DOHH2 (cell line): Measurements from ENCODE around the gene RASA3.

Source experiments
- H3F3A ChIP-seq: fragments of 200-600 bp; sonication (generic), shearing (Covaris generic); 2 replicates; pipeline ENCODE4 v1.6.0; 2016; ENCODE audit warnings: antibody characterized with exemption, mild to moderate bottlenecking; ENCODE audit not compliant: control insufficient read depth, insufficient read depth
- H3K27ac ChIP-seq: fragments of 200-600 bp; sonication (generic); 2 replicates; pipeline ENCODE4 v1.5.1; 2014; ENCODE audit warnings: low read depth, mild to moderate bottlenecking, low read length, moderate library complexity
- H3K27me3 ChIP-seq: fragments of 200-600 bp; sonication (generic); 2 replicates; pipeline ENCODE4 v1.6.1; 2014; ENCODE audit warnings: mild to moderate bottlenecking, low read length, mixed read lengths; ENCODE audit not compliant: control insufficient read depth
- H3K36me3 ChIP-seq: fragments of 200-600 bp; sonication (generic); 2 replicates; pipeline ENCODE4 v1.6.1; 2014; ENCODE audit warnings: mild to moderate bottlenecking, low read length, moderate library complexity, mixed read lengths; ENCODE audit not compliant: control insufficient read depth
- H3K4me1 ChIP-seq: fragments of 200-600 bp; sonication (generic); 2 replicates; pipeline ENCODE4 v1.6.1; 2014; ENCODE audit warnings: mild to moderate bottlenecking, low read length, mixed read lengths; ENCODE audit not compliant: control insufficient read depth
- H3K4me2 ChIP-seq: fragments of 200-600 bp; sonication (generic); 2 replicates; pipeline ENCODE4 v1.6.0; 2014; ENCODE audit warnings: mild to moderate bottlenecking, low read length, moderate library complexity
- H3K4me3 ChIP-seq: fragments of 200-600 bp; sonication (generic); 2 replicates; pipeline ENCODE4 v1.5.1; 2014; ENCODE audit warnings: mild to moderate bottlenecking, low read length, mixed read lengths
- H3K79me2 ChIP-seq: fragments of 200-600 bp; sonication (generic); 2 replicates; pipeline ENCODE4 v1.6.1; 2014; ENCODE audit warnings: mild to moderate bottlenecking, low read length, mixed read lengths; ENCODE audit not compliant: control insufficient read depth
- H3K9me2 ChIP-seq: fragments of 200-600 bp; sonication (generic); replicated peaks from 2 replicates; pipeline ENCODE4 v1.6.1; 2014; ENCODE audit warnings: mild to moderate bottlenecking, low read length, mixed read lengths; ENCODE audit not compliant: control insufficient read depth
- H3K9me3 ChIP-seq: fragments of 200-600 bp; sonication (generic); 2 replicates; pipeline ENCODE4 v1.6.1; 2014; ENCODE audit warnings: antibody characterized with exemption, low read length, mixed read lengths; ENCODE audit not compliant: control insufficient read depth, insufficient read depth
- H4K20me1 ChIP-seq: fragments of 200-600 bp; sonication (generic); 2 replicates; pipeline ENCODE4 v1.6.0; 2014; ENCODE audit warnings: low read depth, mild to moderate bottlenecking, antibody characterized with exemption, low read length, moderate library complexity; ENCODE audit not compliant: control insufficient read depth, insufficient read depth
- EZH2phosphoT487 ChIP-seq: fragments of 200-600 bp; sonication (generic); IDR thresholded peaks from 2 replicates; pipeline ENCODE4 v1.6.1; 2017; ENCODE audit warnings: borderline replicate concordance, mild to moderate bottlenecking, antibody characterized with exemption, low read length, moderate library complexity, mixed read lengths
- TF ChIP-seq, protein P1 (sequence below): fragments of 200-600 bp; sonication (generic); IDR thresholded peaks from one replicate; pipeline ENCODE4 v1.5.1; 2014; ENCODE audit warnings: antibody characterized with exemption, mild to moderate bottlenecking, low read depth, low read length; ENCODE audit not compliant: poor library complexity, severe bottlenecking

Gene RASA3

DNA sequence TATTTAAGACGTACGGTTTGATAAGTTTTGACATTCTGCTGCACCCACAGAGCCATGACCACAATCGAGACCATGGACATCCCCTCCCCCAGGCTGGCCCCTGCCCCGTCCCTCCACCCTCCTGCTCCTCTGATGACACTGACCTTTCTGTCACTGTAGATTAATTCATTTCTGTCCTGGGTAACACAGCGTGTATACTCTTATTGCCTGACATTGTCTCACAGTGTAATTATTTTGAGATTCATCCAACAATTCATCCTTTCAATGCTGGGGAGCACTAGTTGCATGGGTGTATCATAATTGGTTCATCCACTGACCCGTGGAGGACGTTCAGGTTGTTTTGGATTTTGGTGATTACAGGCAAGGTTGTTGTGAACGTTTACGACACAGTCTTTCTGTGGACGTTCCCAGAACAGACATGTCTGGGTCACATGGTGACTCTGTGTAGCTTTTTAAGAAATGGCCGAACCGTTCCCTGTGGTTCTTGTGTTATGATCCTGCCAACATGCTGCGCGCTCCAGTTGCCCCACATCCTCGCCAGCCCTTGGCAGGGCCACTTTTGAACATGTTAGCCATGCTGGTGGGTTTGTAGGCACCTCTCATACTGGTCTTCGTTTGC is 200.5 kb downstream of the RASA3 start:
- Histone ChIP-seq H3K27ac (no peak overlapping the region), H3K36me3 (no peaks in the 10 kb centered on the region), H3K27me3 (no peaks in the 10 kb centered on the region), H3K4me3 (no peak overlapping the region), H3K4me2 (no peak overlapping the region), H3K9me2 (no peaks in the 10 kb centered on the region), H3K9me3 (no peaks in the 10 kb centered on the region), H3K79me2 (no peaks in the 10 kb centered on the region), H3F3A (no peaks in the 10 kb centered on the region), H3K4me1 (no peaks in the 10 kb centered on the region), H4K20me1 (no peaks in the 10 kb centered on the region)
- TF ChIP-seq, protein P1, sequence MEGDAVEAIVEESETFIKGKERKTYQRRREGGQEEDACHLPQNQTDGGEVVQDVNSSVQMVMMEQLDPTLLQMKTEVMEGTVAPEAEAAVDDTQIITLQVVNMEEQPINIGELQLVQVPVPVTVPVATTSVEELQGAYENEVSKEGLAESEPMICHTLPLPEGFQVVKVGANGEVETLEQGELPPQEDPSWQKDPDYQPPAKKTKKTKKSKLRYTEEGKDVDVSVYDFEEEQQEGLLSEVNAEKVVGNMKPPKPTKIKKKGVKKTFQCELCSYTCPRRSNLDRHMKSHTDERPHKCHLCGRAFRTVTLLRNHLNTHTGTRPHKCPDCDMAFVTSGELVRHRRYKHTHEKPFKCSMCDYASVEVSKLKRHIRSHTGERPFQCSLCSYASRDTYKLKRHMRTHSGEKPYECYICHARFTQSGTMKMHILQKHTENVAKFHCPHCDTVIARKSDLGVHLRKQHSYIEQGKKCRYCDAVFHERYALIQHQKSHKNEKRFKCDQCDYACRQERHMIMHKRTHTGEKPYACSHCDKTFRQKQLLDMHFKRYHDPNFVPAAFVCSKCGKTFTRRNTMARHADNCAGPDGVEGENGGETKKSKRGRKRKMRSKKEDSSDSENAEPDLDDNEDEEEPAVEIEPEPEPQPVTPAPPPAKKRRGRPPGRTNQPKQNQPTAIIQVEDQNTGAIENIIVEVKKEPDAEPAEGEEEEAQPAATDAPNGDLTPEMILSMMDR, result no peak
- no peak for TF ChIP-seq EZH2phosphoT487

DNA sequence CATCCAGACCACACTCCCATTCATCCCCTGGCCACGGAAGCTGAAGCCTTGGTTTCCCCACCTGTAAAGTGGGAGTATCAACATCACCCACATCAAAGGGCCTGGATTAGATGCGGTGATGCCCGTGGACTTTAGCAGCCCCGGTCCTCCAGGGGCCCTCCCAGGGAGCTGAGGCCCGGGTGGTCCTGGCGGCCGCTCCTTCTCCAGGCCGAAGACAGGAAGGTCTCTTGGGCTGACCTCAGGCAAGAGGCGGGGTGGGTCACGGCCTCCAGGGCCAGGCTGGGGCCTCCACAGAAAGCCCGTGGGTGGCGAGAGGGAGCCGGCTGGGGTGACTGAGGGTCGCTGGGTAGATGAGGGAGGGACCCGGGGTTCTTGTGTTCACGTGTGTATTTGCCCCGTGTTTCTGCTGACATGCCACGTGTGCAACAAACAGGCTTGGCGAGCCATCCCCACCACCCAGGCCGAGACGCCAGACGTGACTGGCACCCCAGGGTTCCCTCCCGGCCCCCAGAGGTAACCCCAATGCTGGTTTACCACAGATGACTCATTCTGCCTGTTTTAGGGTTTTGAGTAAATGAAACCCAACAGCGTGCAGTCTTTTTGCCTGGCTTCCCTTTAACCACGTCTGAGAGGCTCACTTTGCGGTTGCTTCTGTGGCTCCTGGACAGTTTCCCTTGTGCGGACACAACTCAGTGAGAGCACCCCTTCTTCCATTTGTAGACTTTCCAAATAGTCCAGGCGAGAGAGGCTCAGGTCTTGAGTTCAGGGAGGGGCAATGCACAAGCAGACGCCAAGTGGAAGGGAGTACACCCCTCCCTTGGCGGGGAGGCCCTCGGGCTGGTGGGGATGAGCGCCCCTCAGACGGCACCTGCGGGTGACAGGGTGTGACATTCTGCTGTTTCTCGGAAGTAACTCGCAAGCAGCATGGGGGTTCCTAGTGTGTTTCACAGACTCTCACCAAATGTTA is 201.5 kb downstream of the RASA3 start:
- Histone ChIP-seq H3K4me3 (no peak overlapping the region), H4K20me1 (no peaks in the 10 kb centered on the region), H3K9me2 (no peaks in the 10 kb centered on the region), H3K4me1 (no peaks in the 10 kb centered on the region), H3K4me2 (no peak overlapping the region), H3K27me3 (no peaks in the 10 kb centered on the region), H3K9me3 (no peaks in the 10 kb centered on the region), H3K36me3 (no peaks in the 10 kb centered on the region), H3K79me2 (no peaks in the 10 kb centered on the region), H3K27ac (no peak overlapping the region), H3F3A (no peaks in the 10 kb centered on the region)
- TF ChIP-seq, protein P1, result no peak
- TF ChIP-seq EZH2phosphoT487, result no peak

DNA sequence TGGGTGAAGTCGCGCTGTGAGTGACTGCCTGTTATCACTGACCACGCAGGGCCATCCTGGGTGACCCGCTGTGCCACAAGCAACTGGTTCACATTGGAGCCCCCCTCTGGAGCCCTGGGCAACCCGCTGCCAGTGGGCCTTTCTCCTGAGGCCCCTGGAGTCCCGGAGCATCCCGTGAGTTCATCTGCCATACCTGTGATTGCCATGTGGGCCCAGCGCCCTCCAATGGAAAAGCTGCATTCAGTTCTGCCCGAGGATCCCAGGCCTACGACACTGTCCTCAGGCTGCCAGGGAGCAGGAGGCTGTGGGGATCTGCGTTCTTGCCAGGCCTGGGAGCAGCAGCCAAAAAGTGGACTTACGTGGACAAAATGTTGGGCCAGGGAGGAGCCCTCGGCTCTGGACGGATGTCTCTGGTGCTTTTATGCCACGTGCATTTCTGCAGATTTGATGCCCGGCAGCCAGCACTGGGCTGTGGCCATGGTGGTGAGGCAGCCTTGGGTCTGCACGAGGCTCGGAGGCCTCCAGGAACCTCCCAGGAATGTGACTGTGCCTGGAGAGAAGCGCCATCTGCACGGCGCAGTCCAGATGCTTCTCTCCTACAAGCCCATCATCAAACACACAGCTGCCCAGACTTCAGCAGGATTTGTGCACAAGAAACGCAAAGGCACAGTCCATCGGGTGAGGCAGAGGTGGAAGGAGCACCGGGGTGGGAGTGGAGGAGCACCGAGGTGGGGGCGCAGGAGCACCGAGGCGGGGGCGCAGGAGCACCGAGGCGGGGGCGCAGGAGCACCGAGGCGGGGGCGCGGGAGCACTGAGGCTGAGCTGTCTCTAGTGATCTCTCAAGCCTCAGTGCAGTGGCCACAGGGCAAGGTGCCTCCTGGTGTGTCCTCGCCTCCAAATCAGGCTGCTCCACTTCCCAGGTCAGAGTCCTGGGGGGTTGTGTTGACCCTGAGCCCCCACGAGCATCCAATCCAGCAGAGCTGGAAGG is 202.5 kb downstream of the RASA3 start:
- no peaks in the 10 kb centered on the region for H3F3A ChIP-seq

More for the DNA sequence above, 202.5 kb downstream of the RASA3 start:
- no peak overlapping the region for H3K4me3 ChIP-seq
- H3K4me1 ChIP-seq, result no peaks in the 10 kb centered on the region
- H3K27ac ChIP-seq, result no peak overlapping the region
- H3K9me2 ChIP-seq, result no peaks in the 10 kb centered on the region
- no peaks in the 10 kb centered on the region for H4K20me1 ChIP-seq
- H3K36me3 ChIP-seq, result no peaks in the 10 kb centered on the region
- H3K27me3 ChIP-seq, result no peaks in the 10 kb centered on the region
- no peaks in the 10 kb centered on the region for H3K9me3 ChIP-seq
- H3K4me2 ChIP-seq, result no peak overlapping the region
- no peaks in the 10 kb centered on the region for H3K79me2 ChIP-seq
- TF ChIP-seq, protein P1, result no peak
- TF ChIP-seq EZH2phosphoT487, result no peak
